B cell (primary cell): Measurements from ENCODE around the gene PIP5KL1. TPM values are rescaled to one million over a fixed set of nuclear protein-coding genes. Genes with fewer than 3 reads are reported as not detected.

Source experiments
- ATAC-seq: fragments of 200-7000 bp; cut with Tn5 transposase; one replicate; pipeline ENCODE4 v1.10.0; 2021; ENCODE audit warnings: low read depth, mild to moderate bottlenecking, moderate number of reproducible peaks, moderate library complexity
- CTCF ChIA-PET: fragments of 350-600 bp; sonication (Branson Sonifier 250); formaldehyde crosslinking; loops from one replicate; lab custom pipeline; 2021; ENCODE audit warnings: antibody characterized with exemption, inconsistent platforms; lab: Charles Lee
- POLR2A ChIA-PET: fragments of 350-600 bp; sonication (Branson Sonifier 250); formaldehyde crosslinking; loops from one replicate; lab custom pipeline; 2021; ENCODE audit warnings: antibody characterized with exemption; lab: Charles Lee
- DNase-seq: peaks from one replicate; pipeline ENCODE4 v3.0.0; 2013
- H2AFZ ChIP-seq: 2 replicates; pipeline ENCODE4 v1.6.1; 2012; ENCODE audit warnings: mild to moderate bottlenecking, low read depth, low read length; ENCODE audit not compliant: insufficient read depth, poor library complexity, severe bottlenecking
- H3K27ac ChIP-seq, 2 donors: 1 replicate in 1 of 2; 2 replicates in 1 of 2; pipeline ENCODE4 v1.5.1; 2012 to 2013; ENCODE audit warnings: low read length in 2 of 2, mild to moderate bottlenecking in 2 of 2, moderate library complexity in 1 of 2
- H3K27me3 ChIP-seq, 4 experiments: fragments of 200-600 bp in 1 of 4; sonication (generic) in 1 of 4; replicated peaks in 1 of 4; 1 replicate in 2 of 4; 2 replicates in 2 of 4; pipeline versions ENCODE4 v1.6.1 to v1.7.0; 2013 to 2016; ENCODE audit warnings: low read length in 3 of 4, mild to moderate bottlenecking in 2 of 4, mixed read lengths in 1 of 4, moderate library complexity in 1 of 4; ENCODE audit not compliant: insufficient read depth in 4 of 4, control insufficient read depth in 3 of 4; ENCODE audit errors: control extremely low read depth in 1 of 4
- H3K36me3 ChIP-seq, 2 experiments: replicated peaks in 1 of 2; 1 replicate in 1 of 2; 2 replicates in 1 of 2; pipeline versions ENCODE4 v1.6.1 to v1.7.1; 2013; ENCODE audit warnings: low read length in 1 of 2; ENCODE audit not compliant: insufficient read depth in 2 of 2, control insufficient read depth in 1 of 2; ENCODE audit errors: control extremely low read depth in 1 of 2, extremely low read depth in 1 of 2
- H3K4me1 ChIP-seq, 2 donors: fragments of 200-600 bp in 1 of 2; sonication (generic) in 1 of 2; 1 replicate in 1 of 2; 2 replicates in 1 of 2; pipeline versions ENCODE4 v1.5.1 to v1.6.1; 2013 to 2017; ENCODE audit warnings: low read length in 2 of 2; ENCODE audit not compliant: control insufficient read depth in 2 of 2, insufficient read depth in 2 of 2
- H3K4me2 ChIP-seq: replicated peaks from 2 replicates; pipeline ENCODE3; 2012; ENCODE audit warnings: mild to moderate bottlenecking, low read depth, low read length; ENCODE audit not compliant: poor library complexity, severe bottlenecking
- H3K4me3 ChIP-seq, 5 experiments: fragments of 200-600 bp in 1 of 5; sonication (generic) in 1 of 5; 1 replicate in 3 of 5; 2 replicates in 2 of 5; pipeline versions ENCODE4 v1.5.1 to v1.7.0; 2011 to 2016; ENCODE audit warnings: low read length in 4 of 5, mild to moderate bottlenecking in 4 of 5, low read depth in 2 of 5, control low read depth in 1 of 5, moderate library complexity in 1 of 5; ENCODE audit not compliant: insufficient read depth in 1 of 5; ENCODE audit errors: control extremely low read depth in 1 of 5, extremely low read depth in 1 of 5
- H3K79me2 ChIP-seq: fragments of 200-600 bp; sonication (generic); one replicate; pipeline ENCODE4 v1.6.0; 2016; ENCODE audit warnings: low read length; ENCODE audit not compliant: control insufficient read depth, insufficient read depth
- H3K9ac ChIP-seq: fragments of 200-600 bp; sonication (generic); 2 replicates; pipeline ENCODE4 v1.6.1; 2017; ENCODE audit warnings: mild to moderate bottlenecking, low read length, moderate library complexity
- H3K9me3 ChIP-seq, 3 donors: one replicate each; pipeline versions ENCODE4 v1.6.1 to v1.7.1; 2013; ENCODE audit warnings: low read length in 2 of 3; ENCODE audit not compliant: control insufficient read depth in 2 of 3, insufficient read depth in 1 of 3; ENCODE audit errors: control extremely low read depth in 1 of 3
- H4K20me1 ChIP-seq: 2 replicates; pipeline ENCODE4 v1.6.0; 2012; ENCODE audit warnings: mild to moderate bottlenecking, low read length; ENCODE audit not compliant: insufficient read depth, control insufficient read depth, poor library complexity, severe bottlenecking
- H3K27ac Mint-ChIP-seq: one replicate; pipeline ENCODE4 v1.8.0; 2021; ENCODE audit warnings: mixed read lengths
- H3K27me3 Mint-ChIP-seq: one replicate; pipeline ENCODE4 v1.8.0; 2021; ENCODE audit warnings: mixed read lengths
- H3K4me1 Mint-ChIP-seq: one replicate; pipeline ENCODE4 v1.8.0; 2021; ENCODE audit warnings: mixed read lengths
- H3K4me3 Mint-ChIP-seq: one replicate; pipeline ENCODE4 v1.8.0; 2021; ENCODE audit warnings: mixed read lengths
- H3K9me3 Mint-ChIP-seq: one replicate; pipeline ENCODE4 v1.8.0; 2022; ENCODE audit warnings: mixed read lengths; ENCODE audit not compliant: insufficient read depth
- CTCF ChIP-seq: fragments of 200-600 bp; IDR thresholded peaks from one replicate; pipeline ENCODE4 v1.8.0; 2022; ENCODE audit warnings: antibody characterized with exemption, mild to moderate bottlenecking
- EZH2 ChIP-seq: IDR thresholded peaks from 2 replicates; pipeline ENCODE4 v1.6.1; 2012; ENCODE audit warnings: borderline replicate concordance, low read depth, mild to moderate bottlenecking, moderate library complexity, low read length; ENCODE audit not compliant: insufficient read depth, poor library complexity, severe bottlenecking
- WGBS: methylation state at CpG from one replicate; pipeline ENCODE4 v1.1.5; 2013; ENCODE audit warnings: missing lambda C conversion rate; ENCODE audit not compliant: insufficient coverage; 5-methylcytosine and 5-hydroxymethylcytosine counted together
- intact Hi-C: fragments of 100-400 bp; cut with micrococcal nuclease; formaldehyde crosslinking; loops from one replicate; pipeline ENCODE4 v1.10.0; 2022
- polyA plus RNA-seq: library from polyadenylated mRNA; depleted of rRNA; stranded (reverse); fragments of >200 nt; gene quantifications from 2 replicates; pipeline ENCODE4 v1.2.3, GENCODE V29; 2012
- total RNA-seq, 2 donors: library from RNA; stranded (reverse); fragments of 120-200 nt in 1 of 2; gene quantifications; 1 replicate in 1 of 2; 2 replicates in 1 of 2; pipeline versions ENCODE4 v1.2.3 to v1.2.4, GENCODE V29; 2013 to 2022

PIP5KL1 gene
- total and polyA plus RNA-seq, 2 donors (not counting 1 experiment from before 2014, with no cell fraction given) = 0.75 to 1.4 TPM

- Histone ChIP-seq H3K4me2 (no peak overlapping the region), H3K4me1 (peaks cover 41 to 75% of the 10 kb centered on the region in 2 donors), H3K79me2 (peaks cover 39% of the 10 kb centered on the region), H4K20me1 (no peaks in the 10 kb centered on the region), H2AFZ (no peak overlapping the region), H3K4me3 (no peak overlapping the region), H3K27ac (peak overlapping the region in 1 of 2 donors; percentile 100), H3K27me3 (no peaks in the 10 kb centered on the region), H3K36me3 (peaks cover 0 to 50% of the 10 kb centered on the region in 2 experiments), H3K9me3 (no peaks in the 10 kb centered on the region), H3K9ac (no peak overlapping the region)
- WGBS = 96% methylated on average over 10 of the region's 10 CpGs
- ATAC-seq (no peak), DNase-seq (no peak)
- Mint-ChIP-seq H3K9me3 (no peaks in the 10 kb centered on the region), H3K27me3 (no peaks in the 10 kb centered on the region), H3K27ac (peak overlapping the region; percentile 63), H3K4me1 (peaks cover 67% of the 10 kb centered on the region), H3K4me3 (no peak overlapping the region)
- ChIA-PET CTCF (no interaction called here), POLR2A (no interaction called here)
- intact Hi-C loops = no loop called here
- TF ChIP-seq CTCF (no peak), EZH2 (no peak)
These were observed 22.0 kb downstream of the PIP5KL1 start for GRCh38 chr9:127908660-127908926.

- Mint-ChIP-seq H3K27me3 (no peaks in the 10 kb centered on the region), H3K4me3 (no peak overlapping the region), H3K27ac (peak overlapping the region; percentile 75), H3K9me3 (no peaks in the 10 kb centered on the region), H3K4me1 (peaks cover 70% of the 10 kb centered on the region)
- H4K20me1 ChIP-seq = no peaks in the 10 kb centered on the region
- ChIA-PET POLR2A (interaction anchor here (0.6 to 12.6 kb wide), 2 partner anchors 7 to 89 kb away, joined by 8 to 228 read pairs; partner anchors contain the start of gene ST6GALNAC4), CTCF (interaction anchor here (5.8 kb wide), 1 partner anchor 10 kb away, joined by 81 read pairs; the partner anchor contains the start of gene ST6GALNAC4)
- H3K9ac ChIP-seq = no peak overlapping the region
- ATAC-seq (no peak), DNase-seq (peak; percentile 11)
- TF ChIP-seq EZH2 = no peak
- no peak for TF ChIP-seq CTCF
- H3K4me3 ChIP-seq = no peak overlapping the region
- no peak overlapping the region for H2AFZ ChIP-seq
- no peak overlapping the region for H3K4me2 ChIP-seq
- intact Hi-C loops = no loop called here
- peaks cover 39% of the 10 kb centered on the region for H3K79me2 ChIP-seq
- no peaks in the 10 kb centered on the region for H3K27me3 ChIP-seq
- H3K27ac ChIP-seq = peak overlapping the region in 1 of 2 donors; percentile 100
- peaks cover 0 to 49% of the 10 kb centered on the region in 2 experiments for H3K36me3 ChIP-seq
- H3K4me1 ChIP-seq = peaks cover 47 to 79% of the 10 kb centered on the region in 2 donors
- WGBS = 94% methylated on average over 26 of the region's 35 CpGs
- no peaks in the 10 kb centered on the region for H3K9me3 ChIP-seq
These were observed 22.5 kb downstream of the PIP5KL1 start for GRCh38 chr9:127907867-127908659.
